Body of pancreas (tissue), 4 donors: ENCODE data around the gene ADRB2. TPM values are rescaled to one million over a fixed set of nuclear protein-coding genes. Genes with fewer than 3 reads are reported as not detected.

Source experiments
- ATAC-seq: fragments of 150-250 bp; one replicate; pipeline ENCODE4 v1.9.1; 2016
- DNase-seq, 4 donors: peaks; one replicate each; pipeline ENCODE4 v3.0.0-alpha.2; 2019
- H3K27ac ChIP-seq, 4 donors: fragments of 200-600 bp; sonication (generic); 1 replicate in 3 of 4; 2 replicates in 1 of 4; pipeline versions ENCODE4 v1.5.1 to v1.6.1; 2016 to 2019; ENCODE audit warnings: mild to moderate bottlenecking in 1 of 4, mixed read lengths in 1 of 4, moderate library complexity in 1 of 4
- H3K27me3 ChIP-seq, 2 donors: fragments of 200-600 bp; sonication (generic); one replicate each; pipeline ENCODE4 v1.6.0; 2016; ENCODE audit warnings: mild to moderate bottlenecking in 1 of 2
- H3K36me3 ChIP-seq, 2 donors: fragments of 200-600 bp; sonication (generic); replicated peaks in 1 of 2; 2 replicates each; pipeline ENCODE4 v1.5.1; 2016; ENCODE audit warnings: low read depth in 2 of 2; ENCODE audit not compliant: insufficient read depth in 1 of 2
- H3K4me1 ChIP-seq: fragments of 200-600 bp; sonication (generic); one replicate; pipeline ENCODE4 v1.6.0; 2016
- H3K4me3 ChIP-seq, 2 donors: fragments of 200-600 bp; sonication (generic); 1 replicate in 1 of 2; 2 replicates in 1 of 2; pipeline ENCODE4 v1.5.1; 2016 to 2019
- H3K9me3 ChIP-seq, 3 donors: fragments of 200-600 bp; sonication (generic); 1 replicate in 2 of 3; 2 replicates in 1 of 3; pipeline ENCODE4 v1.5.1; 2016
- CTCF ChIP-seq, 7 experiments: fragments of 450-650 bp in 4 of 7; fragments of 200-600 bp in 3 of 7; sonication (generic) in 3 of 7; IDR thresholded peaks; one replicate each; pipeline ENCODE4 v1.5.1; 2016 to 2019; ENCODE audit warnings: antibody characterized with exemption in 7 of 7
- POLR2A ChIP-seq, 3 donors: fragments of 450-650 bp; IDR thresholded peaks; one replicate each; pipeline ENCODE4 v1.6.1; 2016; ENCODE audit warnings: antibody characterized with exemption in 3 of 3, mild to moderate bottlenecking in 2 of 3
- WGBS, 2 donors: methylation state at CpG; one replicate each; pipeline ENCODE4 v1.1.5; 2017; 5-methylcytosine and 5-hydroxymethylcytosine counted together
- intact Hi-C: fragments of 100-400 bp; cut with DNase I; formaldehyde crosslinking; loops from one replicate; pipeline ENCODE4 v1.15.1; 2023
- total RNA-seq, 2 donors: library from RNA; depleted of rRNA; stranded (reverse); fragments of >200 nt; gene quantifications; one replicate each; pipeline ENCODE4 v1.1.0, GENCODE V29; 2016

The ADRB2 gene
- total RNA-seq, 2 donors from 2014 or later = 1.6 to 4.6 TPM

- Histone ChIP-seq H3K4me1 (no peaks in the 10 kb centered on the region), H3K9me3 (no peaks in the 10 kb centered on the region), H3K4me3 (no peak overlapping the region), H3K27ac (no peak overlapping the region), H3K36me3 (no peaks in the 10 kb centered on the region), H3K27me3 (no peaks in the 10 kb centered on the region)
- intact Hi-C loops = no loop called here
- no peak for TF ChIP-seq CTCF (IDR thresholded peaks at IDR 0.05)
- no peak for TF ChIP-seq POLR2A (IDR thresholded peaks at IDR 0.05)
- DNase-seq = no peak
- ATAC-seq = no peak
- WGBS, 2 donors = 64 to 78% methylated on average over 7 of the region's 7 CpGs
These were observed 18.2 kb downstream of the ADRB2 start for GRCh38 chr5:148844433-148845280.

- H3K4me3 ChIP-seq = no peak overlapping the region
- no peak for TF ChIP-seq CTCF (IDR thresholded peaks at IDR 0.05)
- TF ChIP-seq POLR2A (IDR thresholded peaks at IDR 0.05) = no peak
- no peaks in the 10 kb centered on the region for H3K4me1 ChIP-seq
- no peaks in the 10 kb centered on the region for H3K9me3 ChIP-seq
- no peak overlapping the region for H3K27ac ChIP-seq
- H3K27me3 ChIP-seq = no peaks in the 10 kb centered on the region
- DNase-seq (no peak), ATAC-seq (no peak)
- intact Hi-C loops = no loop called here
- H3K36me3 ChIP-seq = no peaks in the 10 kb centered on the region
These were observed 20.5 kb downstream of the ADRB2 start for GRCh38 chr5:148846930-148847329.

- ATAC-seq = no peak
- no peak for DNase-seq
- H3K27ac ChIP-seq = no peak overlapping the region
- H3K4me3 ChIP-seq = no peak overlapping the region
- H3K27me3 ChIP-seq = no peaks in the 10 kb centered on the region
- WGBS, 2 donors = 63 to 81% methylated on average over 2 of the region's 2 CpGs
- H3K36me3 ChIP-seq = no peaks in the 10 kb centered on the region
- TF ChIP-seq POLR2A (IDR thresholded peaks at IDR 0.05) = no peak
- TF ChIP-seq CTCF (IDR thresholded peaks at IDR 0.05) = no peak
- H3K9me3 ChIP-seq = no peaks in the 10 kb centered on the region
- intact Hi-C loops = no loop called here
- H3K4me1 ChIP-seq = no peaks in the 10 kb centered on the region
These were observed 21.0 kb downstream of the ADRB2 start for GRCh38 chr5:148847456-148847855.

- Histone ChIP-seq H3K27ac (no peak overlapping the region), H3K27me3 (no peaks in the 10 kb centered on the region), H3K36me3 (no peaks in the 10 kb centered on the region), H3K9me3 (no peaks in the 10 kb centered on the region), H3K4me1 (no peaks in the 10 kb centered on the region), H3K4me3 (no peak overlapping the region)
- WGBS, 2 donors = 62 to 76% methylated on average over 3 of the region's 3 CpGs
- TF ChIP-seq CTCF (IDR thresholded peaks at IDR 0.05) (no peak), POLR2A (IDR thresholded peaks at IDR 0.05) (no peak)
- DNase-seq = no peak
- no peak for ATAC-seq
- intact Hi-C loops = no loop called here
These were observed 22.1 kb downstream of the ADRB2 start for GRCh38 chr5:148848393-148849031.
